Activated naive CD4-positive, alpha-beta T cell (primary cell): ENCODE results near the gene TAOK3.
"Not testable (repeated sequence)": the region's sequence is repeated elsewhere in the genome, so short reads cannot be mapped to it uniquely, and the experiment has no call there.

Source experiments
- DNase-seq, 4 experiments: peaks; one replicate each; lab custom pipeline; 2025; lab: John Stamatoyannopoulos, UW

TAOK3 gene

GRCh38 chr12:118373616-118374015, 909 bp upstream of the TAOK3 start:
- no peak for DNase-seq

- peak in 1 of 4 experiments; percentile 13 for DNase-seq
Observed at GRCh38 chr12:118371321-118372282, 1.1 kb downstream of the TAOK3 start.

DNA sequence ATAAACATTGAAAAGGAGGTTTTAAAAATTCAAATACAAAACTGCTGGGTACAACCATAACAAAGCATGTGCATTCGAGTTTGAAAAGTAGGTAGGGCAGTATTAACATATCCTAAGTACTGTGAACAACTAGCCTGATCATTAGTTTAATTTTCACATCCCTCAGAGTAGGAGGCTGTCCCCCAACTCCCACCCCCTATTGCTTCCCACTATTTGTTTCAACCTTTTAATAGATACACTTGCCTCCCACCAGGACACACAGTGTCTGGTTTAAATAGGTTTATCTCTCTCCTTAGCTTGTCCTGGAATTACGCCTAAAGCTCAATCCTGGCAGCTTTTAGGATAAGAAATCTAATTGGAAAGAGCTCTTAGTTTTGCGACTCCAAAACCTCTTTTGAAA, 2.1 kb downstream of the TAOK3 start:
- no peak for DNase-seq

DNA sequence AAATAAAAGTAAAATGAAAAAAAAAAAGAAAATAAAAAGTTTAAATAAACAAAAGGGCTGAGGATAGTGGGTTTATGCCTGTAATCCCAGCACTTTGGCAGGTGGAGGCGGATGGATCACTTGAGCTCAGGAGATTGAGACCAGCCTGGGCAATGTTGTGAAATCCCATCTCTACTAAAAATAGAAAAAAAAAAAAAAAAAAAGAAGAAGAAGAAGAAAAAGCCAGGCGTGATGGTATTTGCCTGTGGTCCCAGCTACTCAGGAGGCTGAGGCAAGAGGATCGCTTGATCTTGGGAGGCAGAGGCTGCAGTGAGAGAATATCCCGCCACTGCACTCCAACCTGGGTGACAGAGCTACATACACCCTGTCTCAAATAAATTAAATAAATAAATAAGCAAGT, 3.9 kb downstream of the TAOK3 start:
- no peak for DNase-seq

DNA sequence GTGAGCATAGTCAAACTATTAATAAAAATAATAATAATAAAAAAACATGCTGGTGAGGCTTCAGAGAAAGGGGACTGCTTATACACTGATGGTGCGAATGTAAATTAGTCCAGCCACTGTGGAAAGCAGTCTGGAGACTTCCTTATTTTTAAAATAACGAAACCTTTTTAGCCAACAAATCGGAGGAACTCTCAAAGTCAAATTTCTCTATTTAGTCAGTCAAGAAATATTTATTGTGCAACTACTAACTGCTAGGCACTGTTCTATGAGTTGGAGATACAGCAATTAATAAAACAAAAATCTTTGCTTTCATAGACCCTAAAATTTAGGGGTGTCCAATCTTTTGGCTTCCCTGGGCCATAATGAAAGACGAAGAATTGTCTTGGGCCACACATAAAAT, 10.8 kb downstream of the TAOK3 start:
- no peak for DNase-seq

DNA sequence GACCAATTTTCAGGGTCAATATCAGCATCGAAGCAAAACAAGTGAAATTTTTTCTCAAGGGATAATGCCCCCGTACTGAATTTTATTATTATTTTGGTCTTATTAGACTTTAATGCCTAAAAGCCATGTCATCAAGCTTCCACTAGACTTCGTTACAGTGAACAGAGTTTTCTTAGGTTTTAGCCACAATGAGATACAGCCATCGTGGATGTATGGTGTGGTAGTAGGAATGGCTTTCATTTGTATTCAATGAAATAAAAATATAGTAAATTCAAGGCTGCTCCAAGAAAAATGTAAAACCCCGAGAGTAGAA, 11.7 kb downstream of the TAOK3 start:
- no peak for DNase-seq

- DNase-seq: no peak
Observed at GRCh38 chr12:118359541-118359915, 13.2 kb downstream of the TAOK3 start.

DNA sequence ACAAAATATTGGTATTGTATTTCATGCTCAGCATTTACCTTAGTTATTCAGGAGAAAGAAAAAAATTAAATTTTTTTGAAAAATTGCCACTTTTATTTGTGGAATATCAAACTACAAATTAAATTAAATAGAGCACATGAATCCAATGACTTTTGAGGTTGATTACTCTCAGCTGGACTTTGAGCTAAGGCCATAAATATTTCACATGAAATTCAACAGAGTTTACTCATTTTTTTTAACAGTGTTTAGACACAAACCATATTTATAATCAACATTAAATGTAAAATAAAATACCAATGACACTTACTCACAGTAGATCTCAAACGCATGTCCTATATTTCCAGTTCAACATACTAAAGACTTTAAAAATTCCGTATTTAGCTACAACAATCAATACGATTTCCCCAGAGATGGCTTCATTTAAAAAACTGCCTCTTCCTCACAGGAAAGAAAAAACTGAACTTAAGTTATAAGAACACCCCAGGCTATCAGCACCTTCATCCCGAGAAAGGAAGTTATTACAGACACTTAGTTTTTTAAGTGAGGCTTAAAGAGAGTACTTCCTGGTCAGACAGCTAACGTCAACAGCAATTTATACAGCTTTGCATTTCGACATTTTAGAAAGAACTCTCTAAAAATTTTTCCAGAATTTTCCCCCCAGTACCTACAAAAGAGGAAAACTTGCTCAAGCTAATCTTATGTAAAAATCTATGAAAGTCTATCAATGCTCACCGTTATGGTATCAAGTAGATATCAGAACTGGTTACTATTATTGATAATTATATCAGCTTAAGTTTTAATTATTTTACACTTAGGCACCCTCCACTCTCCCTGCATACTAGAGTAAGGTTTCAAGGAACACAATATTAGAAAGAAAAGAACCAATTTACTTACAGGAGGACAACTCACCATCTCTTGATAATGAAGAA, 13.8 kb downstream of the TAOK3 start:
- no peak for DNase-seq

GRCh38 chr12:118358008-118358359, 14.7 kb downstream of the TAOK3 start:
- no peak for DNase-seq

- no peak for DNase-seq
Observed at GRCh38 chr12:118357257-118358007, 15.3 kb downstream of the TAOK3 start.

DNA sequence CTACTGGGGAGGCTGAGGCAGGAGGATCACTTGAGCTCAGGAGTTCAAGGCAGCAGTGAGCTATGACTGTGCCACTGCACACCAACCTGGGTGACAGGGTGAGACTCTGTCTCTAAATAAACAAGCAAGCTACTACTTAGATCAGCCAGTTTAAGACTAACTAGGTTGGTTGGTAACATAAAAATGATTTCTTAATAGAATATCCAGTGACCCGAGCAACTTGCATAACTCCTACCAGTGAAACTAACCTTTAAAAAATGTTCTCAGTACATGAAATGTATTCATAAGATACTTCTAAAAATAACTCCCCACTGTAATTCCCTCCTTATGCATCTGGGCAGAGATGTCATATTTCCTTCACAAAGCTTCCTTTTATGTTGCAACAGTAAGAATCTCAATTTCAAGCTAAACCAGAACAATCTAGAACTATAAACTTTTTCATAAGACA, 15.9 kb downstream of the TAOK3 start:
- DNase-seq: no peak

- DNase-seq: no peak
Observed at GRCh38 chr12:118355843-118356242, 16.9 kb downstream of the TAOK3 start.

- no peak for DNase-seq
Observed at GRCh38 chr12:118354903-118355302, 17.8 kb downstream of the TAOK3 start.

GRCh38 chr12:118354503-118354902, 18.2 kb downstream of the TAOK3 start:
- not testable (repeated sequence) for DNase-seq

- no peak for DNase-seq
Observed at GRCh38 chr12:118353721-118354120, 19.0 kb downstream of the TAOK3 start.

DNA sequence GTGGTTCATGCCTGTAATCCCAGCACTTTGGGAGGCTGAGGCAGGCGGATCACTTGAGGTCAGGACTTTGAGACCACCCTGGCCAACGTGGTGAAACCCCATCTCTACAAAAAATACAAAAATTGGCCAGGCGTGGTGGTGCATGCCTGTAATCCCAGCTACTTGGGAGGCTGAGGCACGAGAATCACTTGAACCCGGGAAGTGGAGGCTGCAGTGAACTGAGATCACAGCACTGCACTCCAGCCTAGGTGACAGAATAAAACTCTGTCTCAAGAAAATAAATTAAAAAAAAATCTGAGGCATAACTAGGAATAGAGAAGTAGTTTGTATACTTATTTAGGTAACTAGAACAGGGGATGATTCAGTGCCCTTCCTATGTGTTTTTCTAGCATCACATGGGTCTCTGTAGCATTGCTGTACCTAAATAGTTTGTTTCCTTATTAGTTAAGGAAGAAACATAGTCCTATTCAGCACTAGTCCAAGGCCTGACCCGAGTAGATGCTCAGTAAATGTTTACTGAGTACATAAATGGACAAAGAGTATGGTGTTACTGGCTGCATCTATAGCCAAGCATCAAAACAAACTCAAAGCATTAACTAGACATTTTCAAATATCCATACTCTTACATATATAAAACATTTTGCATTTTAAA, 21.7 kb downstream of the TAOK3 start:
- DNase-seq: no peak

DNA sequence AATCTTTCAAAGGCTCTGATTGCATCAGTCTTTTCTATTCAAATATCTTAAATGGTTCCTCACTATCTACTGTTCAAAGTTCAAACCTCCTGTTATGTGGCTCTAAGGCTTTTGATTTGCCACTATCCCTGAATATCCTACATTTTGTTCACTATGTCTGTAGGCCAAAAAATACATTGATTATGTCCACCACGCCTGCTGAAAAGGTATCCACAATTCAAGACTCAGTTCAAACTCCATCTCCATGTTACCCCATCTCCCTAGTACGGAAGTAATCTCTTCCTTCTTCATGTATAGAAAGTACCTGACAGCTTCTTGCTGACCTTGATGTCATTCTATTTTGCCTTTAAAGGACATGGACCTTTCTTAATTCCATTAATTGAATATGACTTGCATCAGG, 24.8 kb downstream of the TAOK3 start:
- DNase-seq: no peak

DNA sequence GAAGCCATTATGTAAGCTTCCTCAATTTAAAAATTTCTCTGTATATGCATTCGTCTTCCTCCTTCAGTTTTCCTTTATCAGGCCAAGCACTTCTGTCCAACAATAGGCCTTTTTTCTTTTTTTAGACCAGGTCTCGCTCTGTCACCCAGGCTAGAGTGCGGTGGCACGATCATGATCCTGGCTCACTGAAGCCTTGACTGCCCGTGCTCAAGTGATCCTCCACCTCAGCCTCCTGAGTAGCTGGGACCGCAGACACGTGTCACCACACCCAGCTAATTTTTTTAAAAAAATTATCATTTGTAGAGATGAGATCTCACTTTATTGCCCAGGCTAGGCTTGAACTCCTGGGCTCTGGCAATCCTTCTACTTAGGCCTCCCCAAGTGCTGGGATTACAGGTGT, 25.8 kb downstream of the TAOK3 start:
- no peak for DNase-seq

DNA sequence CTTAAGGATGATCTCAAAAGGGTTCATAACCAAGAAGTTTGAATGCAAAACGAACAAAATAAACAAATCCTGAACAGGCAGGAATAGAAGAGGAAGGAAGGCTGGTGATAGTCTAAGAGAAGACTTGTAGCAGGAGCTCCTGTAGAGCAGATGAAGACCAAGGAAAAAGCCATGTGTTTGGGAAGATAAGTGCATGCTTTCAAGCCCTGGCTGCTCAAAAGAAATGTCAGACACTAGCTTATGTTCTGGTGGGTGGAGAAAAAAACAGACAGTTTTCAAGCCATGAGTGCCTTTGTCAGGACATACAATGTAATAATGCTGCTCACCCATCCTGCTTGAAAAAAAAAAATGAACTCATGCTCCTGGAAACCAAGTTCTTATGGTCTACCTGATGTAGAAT, 27.4 kb downstream of the TAOK3 start:
- no peak for DNase-seq

- DNase-seq: no peak
Observed at GRCh38 chr12:118344829-118345228, 27.9 kb downstream of the TAOK3 start.

DNA sequence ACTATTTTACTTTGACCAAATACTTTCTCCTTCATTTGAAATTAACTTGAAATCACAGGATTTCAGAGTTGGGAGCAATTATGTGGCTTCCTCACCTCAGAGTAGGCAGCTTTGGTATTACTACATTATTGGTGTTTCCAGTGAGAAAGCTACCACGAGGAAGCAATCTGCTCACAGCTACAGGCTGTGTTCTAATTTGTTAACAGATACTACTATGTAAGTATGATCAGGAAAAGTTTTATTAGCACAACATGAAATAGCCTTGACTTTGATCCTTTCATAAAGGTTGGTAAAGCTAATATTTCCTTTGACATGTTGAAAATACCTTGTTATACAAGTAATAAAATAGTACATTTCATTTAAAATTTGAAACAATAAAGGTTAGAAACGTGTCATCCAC, 30.6 kb downstream of the TAOK3 start:
- DNase-seq: no peak
